Keratinocyte (primary cell): ENCODE measurements around the gene GDPD5. TPM values are rescaled to one million over a fixed set of nuclear protein-coding genes. Genes with fewer than 3 reads are reported as not detected.

ENCODE experiments used
- DNase-seq: peaks from one replicate; pipeline ENCODE4 v3.0.0-alpha.2; 2011; ENCODE audit warnings: low read depth, missing footprints, low spot score
- FAIRE-seq: peaks from 2 replicates; lab custom pipeline; 2011; peaks lifted over from hg19 to GRCh38; lab: Jason Lieb, UNC
- H2AFZ ChIP-seq: 2 replicates; pipeline ENCODE4 v1.6.0; 2012; ENCODE audit warnings: low read length, control low read depth, inconsistent platforms; ENCODE audit not compliant: control insufficient read depth
- H3K27ac ChIP-seq: 2 replicates; pipeline ENCODE4 v1.5.1; 2011; ENCODE audit warnings: low read length; ENCODE audit not compliant: control insufficient read depth, insufficient read depth
- H3K27me3 ChIP-seq: 3 replicates; pipeline ENCODE4 v1.6.0; 2011; ENCODE audit warnings: low read length; ENCODE audit not compliant: control insufficient read depth, insufficient read depth; ENCODE audit errors: extremely low read depth
- H3K36me3 ChIP-seq, 2 experiments: 2 replicates in 1 of 2; 3 replicates in 1 of 2; pipeline ENCODE4 v1.5.1; 2011; ENCODE audit warnings: low read length in 2 of 2, mild to moderate bottlenecking in 1 of 2; ENCODE audit not compliant: control insufficient read depth in 2 of 2, insufficient read depth in 2 of 2; ENCODE audit errors: extremely low read depth in 1 of 2
- H3K4me1 ChIP-seq: 3 replicates; pipeline ENCODE4 v1.5.1; 2011; ENCODE audit warnings: low read length; ENCODE audit not compliant: control insufficient read depth, insufficient read depth; ENCODE audit errors: extremely low read depth
- H3K4me2 ChIP-seq: 3 replicates; pipeline ENCODE4 v1.6.0; 2011; ENCODE audit warnings: low read depth, low read length; ENCODE audit not compliant: control insufficient read depth, insufficient read depth; ENCODE audit errors: extremely low read depth
- H3K4me3 ChIP-seq, 3 experiments: fragments of 200-600 bp in 1 of 3; sonication (generic) in 1 of 3; 2 replicates in 2 of 3; 3 replicates in 1 of 3; pipeline ENCODE4 v1.5.1; 2011 to 2016; ENCODE audit warnings: low read length in 3 of 3, mild to moderate bottlenecking in 3 of 3, control low read depth in 2 of 3, inconsistent platforms in 1 of 3, low read depth in 1 of 3, mixed read lengths in 1 of 3, mixed run types in 1 of 3, moderate library complexity in 1 of 3; ENCODE audit not compliant: control insufficient read depth in 2 of 3, insufficient read depth in 2 of 3; ENCODE audit errors: extremely low read depth in 1 of 3
- H3K79me2 ChIP-seq: 2 replicates; pipeline ENCODE4 v1.6.0; 2012; ENCODE audit warnings: low read length; ENCODE audit not compliant: control insufficient read depth, insufficient read depth
- H3K9ac ChIP-seq: 3 replicates; pipeline ENCODE4 v1.6.0; 2011; ENCODE audit warnings: low read length; ENCODE audit not compliant: control insufficient read depth, insufficient read depth; ENCODE audit errors: extremely low read depth
- H3K9me1 ChIP-seq: 3 replicates; pipeline ENCODE4 v1.6.0; 2011; ENCODE audit warnings: low read length; ENCODE audit not compliant: control insufficient read depth, insufficient read depth; ENCODE audit errors: extremely low read depth
- H3K9me3 ChIP-seq: 2 replicates; pipeline ENCODE4 v1.5.1; 2012; ENCODE audit warnings: low read depth, low read length; ENCODE audit not compliant: control insufficient read depth
- H4K20me1 ChIP-seq: 3 replicates; pipeline ENCODE4 v1.6.0; 2011; ENCODE audit warnings: low read length; ENCODE audit not compliant: control insufficient read depth, insufficient read depth; ENCODE audit errors: extremely low read depth
- CTCF ChIP-seq, 3 experiments: IDR thresholded peaks in 1 of 3; conservative IDR thresholded peaks in 1 of 3; optimal IDR thresholded peaks in 1 of 3; 2 replicates in 2 of 3; 3 replicates in 1 of 3; pipeline versions ENCODE3 to v1.5.1; 2011; ENCODE audit warnings: low read length in 3 of 3, mild to moderate bottlenecking in 3 of 3, moderate library complexity in 2 of 3, control low read depth in 1 of 3, inconsistent platforms in 1 of 3; ENCODE audit not compliant: insufficient read depth in 2 of 3; ENCODE audit errors: extremely low read depth in 1 of 3
- EZH2 ChIP-seq: IDR thresholded peaks from one replicate; pipeline ENCODE4 v1.6.1; 2012; ENCODE audit warnings: inconsistent platforms, mild to moderate bottlenecking, low read length, moderate library complexity
- dilution Hi-C: fragments of 300-500 bp; cut with MboI; formaldehyde crosslinking; loops from one replicate; pipeline ENCODE4 v1.7.0; 2020; ENCODE audit warnings: low sequenced_read_pairs; ENCODE audit not compliant: extremely low pct_ligation_motif_present
- polyA plus RNA-seq, 5 experiments: library from polyadenylated mRNA; depleted of rRNA in 3 of 5; stranded (reverse) in 3 of 5; stranded (forward) in 1 of 5; unstranded in 1 of 5; fragments of >200 nt; gene quantifications; 1 replicate in 1 of 5; 2 replicates in 3 of 5; 3 replicates in 1 of 5; pipeline versions ENCODE4 v1.2.1 to v1.2.3, GENCODE V29; 2011 to 2012; ENCODE audit warnings: missing spikeins in 2 of 5, low read depth in 1 of 5, low replicate concordance in 1 of 5

Gene GDPD5
- polyA plus RNA-seq, 1 donor (not counting 4 experiments of a cell fraction or from before 2014, with no cell fraction given): 2.1 TPM

- Histone ChIP-seq H3K27me3 (peaks cover 3% of the 10 kb centered on the region), H3K9me3 (no peaks in the 10 kb centered on the region), H3K27ac (no peak overlapping the region), H3K4me2 (no peak overlapping the region), H3K36me3 (peaks cover 3% of the 10 kb centered on the region in 2 experiments), H3K4me1 (peaks cover 4% of the 10 kb centered on the region), H4K20me1 (no peaks in the 10 kb centered on the region), H3K9me1 (no peaks in the 10 kb centered on the region), H3K4me3 (no peak overlapping the region), H3K79me2 (no peaks in the 10 kb centered on the region), H2AFZ (no peak overlapping the region), H3K9ac (no peak overlapping the region)
- no peak for FAIRE-seq
- TF ChIP-seq EZH2 (no peak), CTCF (optimal IDR thresholded peaks at IDR 0.05 in 1 of 3, IDR thresholded peaks at IDR 0.05 in 1 of 3, conservative IDR thresholded peaks at IDR 0.05 in 1 of 3; ENCODE audit: extremely low read depth in 1 of 3, insufficient read depth in 2 of 3, low read length in 3 of 3) (no peak)
- dilution Hi-C loops: no loop called here
- no peak for DNase-seq
Observed at GRCh38 chr11:75423721-75424120, 102.0 kb downstream of the GDPD5 start.

- TF ChIP-seq CTCF (optimal IDR thresholded peaks at IDR 0.05 in 1 of 3, IDR thresholded peaks at IDR 0.05 in 1 of 3, conservative IDR thresholded peaks at IDR 0.05 in 1 of 3; ENCODE audit: extremely low read depth in 1 of 3, insufficient read depth in 2 of 3, low read length in 3 of 3): no peak
- TF ChIP-seq EZH2: no peak
- Histone ChIP-seq H4K20me1 (no peaks in the 10 kb centered on the region), H3K9ac (no peak overlapping the region), H3K4me3 (no peak overlapping the region), H3K4me1 (peaks cover 15% of the 10 kb centered on the region), H3K79me2 (no peaks in the 10 kb centered on the region), H2AFZ (no peak overlapping the region), H3K27me3 (no peaks in the 10 kb centered on the region), H3K9me3 (no peaks in the 10 kb centered on the region), H3K9me1 (no peaks in the 10 kb centered on the region), H3K27ac (no peak overlapping the region), H3K36me3 (peaks cover 3 to 10% of the 10 kb centered on the region in 2 experiments), H3K4me2 (no peak overlapping the region)
- dilution Hi-C loops: no loop called here
- no peak for DNase-seq
- no peak for FAIRE-seq
Observed at GRCh38 chr11:75422248-75423231, 103.2 kb downstream of the GDPD5 start.
